ENCODE data around the gene SMARCAL1. TPM values are rescaled to one million over a fixed set of nuclear protein-coding genes. Genes with fewer than 3 reads are reported as not detected.

The SMARCAL1 gene
- polyA plus RNA-seq, 1 donor from 2014 or later = 7.5 TPM

- no peaks in the 10 kb centered on the region for H3K9me3 ChIP-seq (ENCODE audit: low read length)
- no peaks in the 10 kb centered on the region for H4K20me1 ChIP-seq (ENCODE audit: insufficient read depth)
- no peak overlapping the region for H3K27ac ChIP-seq (ENCODE audit: low read length)
- no peaks in the 10 kb centered on the region for H3K36me3 ChIP-seq (ENCODE audit: insufficient read depth, low read length)
- no peak overlapping the region for H3K4me2 ChIP-seq (ENCODE audit: low read length)
- no peaks in the 10 kb centered on the region for H3K27me3 ChIP-seq (ENCODE audit: insufficient read depth, low read depth, low read length)
- no peak overlapping the region for H2AFZ ChIP-seq (ENCODE audit: low read depth, low read length)
- TF ChIP-seq EZH2 (IDR thresholded peaks at IDR 0.05; ENCODE audit: borderline replicate concordance, insufficient read depth, low read length, poor library complexity, severe bottlenecking) = no peak
- TF ChIP-seq EP300 (conservative IDR thresholded peaks at IDR 0.05; ENCODE audit: poor library complexity, severe bottlenecking) = no peak
- TF ChIP-seq REST (IDR thresholded peaks at IDR 0.05; ENCODE audit: borderline replicate concordance) = no peak
- TF ChIP-seq TAF1 (IDR thresholded peaks at IDR 0.05; ENCODE audit: low read depth) = no peak
- no peak for TF ChIP-seq SMC3 (conservative IDR thresholded peaks at IDR 0.05; ENCODE audit: poor library complexity)
- TF ChIP-seq CTCF (IDR thresholded peaks at IDR 0.05; ENCODE audit: poor library complexity, severe bottlenecking) = no peak
- no peak for TF ChIP-seq MXI1 (conservative IDR thresholded peaks at IDR 0.05; ENCODE audit: poor library complexity, severe bottlenecking)
- TF ChIP-seq POLR2AphosphoS5 (IDR thresholded peaks at IDR 0.05) = no peak
- TF ChIP-seq RAD21 (conservative IDR thresholded peaks at IDR 0.05) = no peak
- H3K9me2 ChIP-seq (ENCODE audit: insufficient read depth, low read length) = no peaks in the 10 kb centered on the region
- no peak overlapping the region for H3K4me3 ChIP-seq (ENCODE audit: low read length)
- H3K9ac ChIP-seq (ENCODE audit: low read length) = no peak overlapping the region
- H3F3A ChIP-seq (ENCODE audit: insufficient read depth, low read length, poor library complexity, severe bottlenecking) = no peaks in the 10 kb centered on the region
- no peaks in the 10 kb centered on the region for H3K79me2 ChIP-seq (replicated peaks; ENCODE audit: insufficient read depth, low read length)
Observed at GRCh38 chr2:216520112-216520511, 107.8 kb downstream of the SMARCAL1 start.

GRCh38 chr2:216522892-216523502 is 110.7 kb downstream of the SMARCAL1 start:
- Histone ChIP-seq H3K9ac (ENCODE audit: low read length) (no peak overlapping the region), H3F3A (ENCODE audit: insufficient read depth, low read length, poor library complexity, severe bottlenecking) (no peaks in the 10 kb centered on the region), H3K4me3 (ENCODE audit: low read length) (no peak overlapping the region), H3K9me2 (ENCODE audit: insufficient read depth, low read length) (no peaks in the 10 kb centered on the region), H3K36me3 (ENCODE audit: insufficient read depth, low read length) (no peaks in the 10 kb centered on the region), H3K4me2 (ENCODE audit: low read length) (no peak overlapping the region), H3K27me3 (ENCODE audit: insufficient read depth, low read depth, low read length) (no peaks in the 10 kb centered on the region), H3K9me3 (ENCODE audit: low read length) (no peaks in the 10 kb centered on the region), H4K20me1 (ENCODE audit: insufficient read depth) (no peaks in the 10 kb centered on the region), H3K79me2 (replicated peaks; ENCODE audit: insufficient read depth, low read length) (no peaks in the 10 kb centered on the region), H2AFZ (ENCODE audit: low read depth, low read length) (no peak overlapping the region), H3K27ac (ENCODE audit: low read length) (no peak overlapping the region)
- TF ChIP-seq REST (IDR thresholded peaks at IDR 0.05; ENCODE audit: borderline replicate concordance) (no peak), TAF1 (IDR thresholded peaks at IDR 0.05; ENCODE audit: low read depth) (no peak), EP300 (conservative IDR thresholded peaks at IDR 0.05; ENCODE audit: poor library complexity, severe bottlenecking) (no peak), SMC3 (conservative IDR thresholded peaks at IDR 0.05; ENCODE audit: poor library complexity) (no peak), CTCF (IDR thresholded peaks at IDR 0.05; ENCODE audit: poor library complexity, severe bottlenecking) (no peak), RAD21 (conservative IDR thresholded peaks at IDR 0.05) (no peak), EZH2 (IDR thresholded peaks at IDR 0.05; ENCODE audit: borderline replicate concordance, insufficient read depth, low read length, poor library complexity, severe bottlenecking) (no peak), POLR2AphosphoS5 (IDR thresholded peaks at IDR 0.05) (no peak), MXI1 (conservative IDR thresholded peaks at IDR 0.05; ENCODE audit: poor library complexity, severe bottlenecking) (no peak)

All from neural cell (in vitro differentiated cells).